ENCODE results near the gene NOP14.

NOP14 gene

DNA sequence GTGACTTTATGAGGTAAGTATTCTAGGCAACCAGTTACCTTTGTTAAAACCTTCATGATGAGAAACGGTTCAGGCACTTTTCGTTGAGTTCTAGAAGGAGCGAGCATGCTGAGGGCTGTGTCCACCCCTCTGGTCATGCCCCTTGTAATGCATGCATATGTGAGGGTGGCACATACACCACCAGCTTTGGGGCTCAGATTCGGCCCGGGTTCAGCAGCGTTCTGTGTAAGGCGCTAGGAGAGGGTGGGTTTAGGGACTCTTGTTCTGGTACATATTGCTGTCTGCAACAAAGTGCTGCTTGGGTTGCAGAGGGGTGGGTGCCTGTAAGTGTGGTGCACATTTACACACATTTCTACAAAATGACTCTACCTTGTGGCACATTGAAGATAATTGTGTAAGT lies 54.5 kb downstream of the NOP14 start:
- no peak for DNase-seq (ENCODE audit: low spot score)
- in situ Hi-C loops (cut with MboI; ENCODE audit: low pct_unique_long_range_greater_than_20kb, low sequenced_read_pairs, unreplicated experiment), result no loop called here
- TF ChIP-seq, protein P1, sequence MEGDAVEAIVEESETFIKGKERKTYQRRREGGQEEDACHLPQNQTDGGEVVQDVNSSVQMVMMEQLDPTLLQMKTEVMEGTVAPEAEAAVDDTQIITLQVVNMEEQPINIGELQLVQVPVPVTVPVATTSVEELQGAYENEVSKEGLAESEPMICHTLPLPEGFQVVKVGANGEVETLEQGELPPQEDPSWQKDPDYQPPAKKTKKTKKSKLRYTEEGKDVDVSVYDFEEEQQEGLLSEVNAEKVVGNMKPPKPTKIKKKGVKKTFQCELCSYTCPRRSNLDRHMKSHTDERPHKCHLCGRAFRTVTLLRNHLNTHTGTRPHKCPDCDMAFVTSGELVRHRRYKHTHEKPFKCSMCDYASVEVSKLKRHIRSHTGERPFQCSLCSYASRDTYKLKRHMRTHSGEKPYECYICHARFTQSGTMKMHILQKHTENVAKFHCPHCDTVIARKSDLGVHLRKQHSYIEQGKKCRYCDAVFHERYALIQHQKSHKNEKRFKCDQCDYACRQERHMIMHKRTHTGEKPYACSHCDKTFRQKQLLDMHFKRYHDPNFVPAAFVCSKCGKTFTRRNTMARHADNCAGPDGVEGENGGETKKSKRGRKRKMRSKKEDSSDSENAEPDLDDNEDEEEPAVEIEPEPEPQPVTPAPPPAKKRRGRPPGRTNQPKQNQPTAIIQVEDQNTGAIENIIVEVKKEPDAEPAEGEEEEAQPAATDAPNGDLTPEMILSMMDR (IDR thresholded peaks at IDR 0.05; ENCODE audit: extremely low read depth, insufficient read depth, missing control alignments), result no peak

- no peak for DNase-seq (ENCODE audit: low spot score)
- TF ChIP-seq, protein P1 (IDR thresholded peaks at IDR 0.05; ENCODE audit: extremely low read depth, insufficient read depth, missing control alignments), result no peak
- in situ Hi-C loops (cut with MboI; ENCODE audit: low pct_unique_long_range_greater_than_20kb, low sequenced_read_pairs, unreplicated experiment), result no loop called here
Measured at GRCh38 chr4:2907706-2908293, 55.4 kb downstream of the NOP14 start.

GRCh38 chr4:2907226-2907625 lies 56.0 kb downstream of the NOP14 start:
- TF ChIP-seq, protein P1 (IDR thresholded peaks at IDR 0.05; ENCODE audit: extremely low read depth, insufficient read depth, missing control alignments), result no peak
- DNase-seq (ENCODE audit: low spot score), result no peak
- in situ Hi-C loops (cut with MboI; ENCODE audit: low pct_unique_long_range_greater_than_20kb, low sequenced_read_pairs, unreplicated experiment), result no loop called here

DNA sequence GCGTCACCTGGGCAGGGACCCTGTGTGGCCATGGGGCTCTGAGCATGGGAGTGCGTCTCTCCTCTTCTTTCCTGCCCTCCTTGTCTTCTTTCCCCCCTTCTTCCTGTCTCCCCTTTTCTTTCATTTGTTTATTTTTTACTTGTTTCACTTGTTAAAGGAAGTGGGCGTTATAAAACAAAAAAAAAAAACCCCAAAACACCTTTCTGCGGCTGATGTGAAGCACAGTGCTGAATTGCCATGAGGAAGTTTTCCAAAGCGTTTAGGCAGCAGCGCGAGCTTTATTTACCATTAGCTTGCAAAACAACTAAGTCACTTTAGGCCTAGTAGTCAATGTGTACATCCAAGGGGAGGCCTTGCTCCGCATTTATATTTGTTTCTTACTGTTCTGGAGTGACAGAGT lies 57.0 kb downstream of the NOP14 start:
- no peak for DNase-seq (ENCODE audit: low spot score)
- in situ Hi-C loops (cut with MboI; ENCODE audit: low pct_unique_long_range_greater_than_20kb, low sequenced_read_pairs, unreplicated experiment), result no loop called here
- TF ChIP-seq, protein P1 (IDR thresholded peaks at IDR 0.05; ENCODE audit: extremely low read depth, insufficient read depth, missing control alignments), result no peak

- TF ChIP-seq, protein P1 (IDR thresholded peaks at IDR 0.05; ENCODE audit: extremely low read depth, insufficient read depth, missing control alignments), result no peak
- in situ Hi-C loops (cut with MboI; ENCODE audit: low pct_unique_long_range_greater_than_20kb, low sequenced_read_pairs, unreplicated experiment), result no loop called here
Measured at GRCh38 chr4:2905544-2905943, 57.7 kb downstream of the NOP14 start.

GRCh38 chr4:2902126-2902525 lies 61.1 kb downstream of the NOP14 start:
- TF ChIP-seq, protein P1 (IDR thresholded peaks at IDR 0.05; ENCODE audit: extremely low read depth, insufficient read depth, missing control alignments), result no peak
- in situ Hi-C loops (cut with MboI; ENCODE audit: low pct_unique_long_range_greater_than_20kb, low sequenced_read_pairs, unreplicated experiment), result no loop called here
- DNase-seq (ENCODE audit: low spot score), result no peak

More at GRCh38 chr4:2905544-2905943, 57.7 kb downstream of the NOP14 start:
- no peak for DNase-seq (ENCODE audit: low spot score)
